Thyroid gland (tissue), 4 donors: ENCODE results near the gene MTHFSD.

Experiments used
- CTCF ChIP-seq, 6 experiments: fragments of 200-600 bp in 3 of 6; fragments of 450-650 bp in 3 of 6; sonication (generic) in 3 of 6; IDR thresholded peaks; one replicate each; pipeline ENCODE4 v1.5.1; 2016 to 2019; ENCODE audit warnings: antibody characterized with exemption in 6 of 6, mild to moderate bottlenecking in 2 of 6, inconsistent platforms in 1 of 6, moderate library complexity in 1 of 6
- POLR2A ChIP-seq, 2 donors: fragments of 450-650 bp; IDR thresholded peaks; one replicate each; pipeline ENCODE4 v1.6.1; 2017; ENCODE audit warnings: antibody characterized with exemption in 2 of 2, mild to moderate bottlenecking in 2 of 2, moderate library complexity in 1 of 2

- TF ChIP-seq POLR2A (IDR thresholded peaks at IDR 0.05) (no peak), CTCF (IDR thresholded peaks at IDR 0.05) (no peak)
Observed at GRCh38 chr16:86504315-86505184, 50.5 kb downstream of the MTHFSD start.
